Keratinocyte (primary cell): Measurements from ENCODE around the gene NEURL3. TPM values are rescaled to one million over a fixed set of nuclear protein-coding genes. Genes with fewer than 3 reads are reported as not detected.

Source experiments
- DNase-seq: peaks from one replicate; pipeline ENCODE4 v3.0.0-alpha.2; 2011; ENCODE audit warnings: low read depth, missing footprints, low spot score
- FAIRE-seq: peaks from 2 replicates; lab custom pipeline; 2011; peaks lifted over from hg19 to GRCh38; lab: Jason Lieb, UNC
- H2AFZ ChIP-seq: 2 replicates; pipeline ENCODE4 v1.6.0; 2012; ENCODE audit warnings: low read length, control low read depth, inconsistent platforms; ENCODE audit not compliant: control insufficient read depth
- H3K27ac ChIP-seq: 2 replicates; pipeline ENCODE4 v1.5.1; 2011; ENCODE audit warnings: low read length; ENCODE audit not compliant: control insufficient read depth, insufficient read depth
- H3K27me3 ChIP-seq: 3 replicates; pipeline ENCODE4 v1.6.0; 2011; ENCODE audit warnings: low read length; ENCODE audit not compliant: control insufficient read depth, insufficient read depth; ENCODE audit errors: extremely low read depth
- H3K36me3 ChIP-seq, 2 experiments: 2 replicates in 1 of 2; 3 replicates in 1 of 2; pipeline ENCODE4 v1.5.1; 2011; ENCODE audit warnings: low read length in 2 of 2, mild to moderate bottlenecking in 1 of 2; ENCODE audit not compliant: control insufficient read depth in 2 of 2, insufficient read depth in 2 of 2; ENCODE audit errors: extremely low read depth in 1 of 2
- H3K4me1 ChIP-seq: 3 replicates; pipeline ENCODE4 v1.5.1; 2011; ENCODE audit warnings: low read length; ENCODE audit not compliant: control insufficient read depth, insufficient read depth; ENCODE audit errors: extremely low read depth
- H3K4me2 ChIP-seq: 3 replicates; pipeline ENCODE4 v1.6.0; 2011; ENCODE audit warnings: low read depth, low read length; ENCODE audit not compliant: control insufficient read depth, insufficient read depth; ENCODE audit errors: extremely low read depth
- H3K4me3 ChIP-seq, 3 experiments: fragments of 200-600 bp in 1 of 3; sonication (generic) in 1 of 3; 2 replicates in 2 of 3; 3 replicates in 1 of 3; pipeline ENCODE4 v1.5.1; 2011 to 2016; ENCODE audit warnings: low read length in 3 of 3, mild to moderate bottlenecking in 3 of 3, control low read depth in 2 of 3, inconsistent platforms in 1 of 3, low read depth in 1 of 3, mixed read lengths in 1 of 3, mixed run types in 1 of 3, moderate library complexity in 1 of 3; ENCODE audit not compliant: control insufficient read depth in 2 of 3, insufficient read depth in 2 of 3; ENCODE audit errors: extremely low read depth in 1 of 3
- H3K79me2 ChIP-seq: 2 replicates; pipeline ENCODE4 v1.6.0; 2012; ENCODE audit warnings: low read length; ENCODE audit not compliant: control insufficient read depth, insufficient read depth
- H3K9ac ChIP-seq: 3 replicates; pipeline ENCODE4 v1.6.0; 2011; ENCODE audit warnings: low read length; ENCODE audit not compliant: control insufficient read depth, insufficient read depth; ENCODE audit errors: extremely low read depth
- H3K9me1 ChIP-seq: 3 replicates; pipeline ENCODE4 v1.6.0; 2011; ENCODE audit warnings: low read length; ENCODE audit not compliant: control insufficient read depth, insufficient read depth; ENCODE audit errors: extremely low read depth
- H3K9me3 ChIP-seq: 2 replicates; pipeline ENCODE4 v1.5.1; 2012; ENCODE audit warnings: low read depth, low read length; ENCODE audit not compliant: control insufficient read depth
- H4K20me1 ChIP-seq: 3 replicates; pipeline ENCODE4 v1.6.0; 2011; ENCODE audit warnings: low read length; ENCODE audit not compliant: control insufficient read depth, insufficient read depth; ENCODE audit errors: extremely low read depth
- CTCF ChIP-seq, 3 experiments: IDR thresholded peaks in 1 of 3; conservative IDR thresholded peaks in 1 of 3; optimal IDR thresholded peaks in 1 of 3; 2 replicates in 2 of 3; 3 replicates in 1 of 3; pipeline versions ENCODE3 to v1.5.1; 2011; ENCODE audit warnings: low read length in 3 of 3, mild to moderate bottlenecking in 3 of 3, moderate library complexity in 2 of 3, control low read depth in 1 of 3, inconsistent platforms in 1 of 3; ENCODE audit not compliant: insufficient read depth in 2 of 3; ENCODE audit errors: extremely low read depth in 1 of 3
- EZH2 ChIP-seq: IDR thresholded peaks from one replicate; pipeline ENCODE4 v1.6.1; 2012; ENCODE audit warnings: inconsistent platforms, mild to moderate bottlenecking, low read length, moderate library complexity
- dilution Hi-C: fragments of 300-500 bp; cut with MboI; formaldehyde crosslinking; loops from one replicate; pipeline ENCODE4 v1.7.0; 2020; ENCODE audit warnings: low sequenced_read_pairs; ENCODE audit not compliant: extremely low pct_ligation_motif_present
- polyA plus RNA-seq, 5 experiments: library from polyadenylated mRNA; depleted of rRNA in 3 of 5; stranded (reverse) in 3 of 5; stranded (forward) in 1 of 5; unstranded in 1 of 5; fragments of >200 nt; gene quantifications; 1 replicate in 1 of 5; 2 replicates in 3 of 5; 3 replicates in 1 of 5; pipeline versions ENCODE4 v1.2.1 to v1.2.3, GENCODE V29; 2011 to 2012; ENCODE audit warnings: missing spikeins in 2 of 5, low read depth in 1 of 5, low replicate concordance in 1 of 5

NEURL3 gene
- polyA plus RNA-seq, 1 donor (not counting 4 experiments of a cell fraction or from before 2014, with no cell fraction given): not detected

GRCh38 chr2:96509847-96510230 lies 4.7 kb upstream of the NEURL3 start:
- H3K36me3 ChIP-seq: no peaks in the 10 kb centered on the region
- H3K4me3 ChIP-seq: no peak overlapping the region
- H3K9me1 ChIP-seq: no peaks in the 10 kb centered on the region
- H3K9me3 ChIP-seq: no peaks in the 10 kb centered on the region
- TF ChIP-seq EZH2: no peak
- TF ChIP-seq CTCF (optimal IDR thresholded peaks at IDR 0.05 in 1 of 3, IDR thresholded peaks at IDR 0.05 in 1 of 3, conservative IDR thresholded peaks at IDR 0.05 in 1 of 3; ENCODE audit: extremely low read depth in 1 of 3, insufficient read depth in 2 of 3, low read length in 3 of 3): no peak
- no peak overlapping the region for H2AFZ ChIP-seq
- dilution Hi-C loops: no loop called here
- no peaks in the 10 kb centered on the region for H4K20me1 ChIP-seq
- no peak overlapping the region for H3K27ac ChIP-seq
- peaks cover 19% of the 10 kb centered on the region for H3K4me1 ChIP-seq
- FAIRE-seq (no peak), DNase-seq (no peak)
- no peaks in the 10 kb centered on the region for H3K79me2 ChIP-seq
- no peak overlapping the region for H3K9ac ChIP-seq
- H3K27me3 ChIP-seq: peaks cover 7% of the 10 kb centered on the region
- H3K4me2 ChIP-seq: no peak overlapping the region

- peak overlapping the region; percentile 63 for H2AFZ ChIP-seq
- peaks cover 7% of the 10 kb centered on the region for H3K27me3 ChIP-seq
- no peaks in the 10 kb centered on the region for H3K9me1 ChIP-seq
- H3K79me2 ChIP-seq: no peaks in the 10 kb centered on the region
- H3K4me2 ChIP-seq: peak overlapping the region; percentile 32
- DNase-seq (no peak), FAIRE-seq (peak; percentile 67)
- H3K4me1 ChIP-seq: peaks cover 19% of the 10 kb centered on the region
- H3K9ac ChIP-seq: no peak overlapping the region
- no peaks in the 10 kb centered on the region for H4K20me1 ChIP-seq
- no peaks in the 10 kb centered on the region for H3K36me3 ChIP-seq
- H3K9me3 ChIP-seq: no peaks in the 10 kb centered on the region
- dilution Hi-C loops: no loop called here
- no peak overlapping the region for H3K27ac ChIP-seq
- no peak overlapping the region for H3K4me3 ChIP-seq
- TF ChIP-seq CTCF (optimal IDR thresholded peaks at IDR 0.05 in 1 of 3, IDR thresholded peaks at IDR 0.05 in 1 of 3, conservative IDR thresholded peaks at IDR 0.05 in 1 of 3; ENCODE audit: extremely low read depth in 1 of 3, insufficient read depth in 2 of 3, low read length in 3 of 3): peak; percentile 90 to 99 (median 98)
- no peak for TF ChIP-seq EZH2
Observed at GRCh38 chr2:96509114-96509846, 4.1 kb upstream of the NEURL3 start.
